Subcutaneous adipose tissue (tissue), 4 donors: ENCODE data around the gene SLC17A7. TPM values are rescaled to one million over a fixed set of nuclear protein-coding genes. Genes with fewer than 3 reads are reported as not detected.

Source experiments
- total RNA-seq, 4 donors: library from RNA; depleted of rRNA; stranded (reverse); fragments of >200 nt; gene quantifications; one replicate each; pipeline ENCODE4 v1.1.0, GENCODE V29; 2016
- TF ChIP-seq, protein P1 (sequence below): fragments of 450-650 bp; IDR thresholded peaks from one replicate; pipeline ENCODE4 v1.5.1; 2016; ENCODE audit warnings: low read depth, mild to moderate bottlenecking, control low read depth, antibody characterized with exemption, moderate library complexity

SLC17A7 gene
- total RNA-seq, 4 donors from 2014 or later: 1.7 to 3.6 (median 2.8) TPM

DNA sequence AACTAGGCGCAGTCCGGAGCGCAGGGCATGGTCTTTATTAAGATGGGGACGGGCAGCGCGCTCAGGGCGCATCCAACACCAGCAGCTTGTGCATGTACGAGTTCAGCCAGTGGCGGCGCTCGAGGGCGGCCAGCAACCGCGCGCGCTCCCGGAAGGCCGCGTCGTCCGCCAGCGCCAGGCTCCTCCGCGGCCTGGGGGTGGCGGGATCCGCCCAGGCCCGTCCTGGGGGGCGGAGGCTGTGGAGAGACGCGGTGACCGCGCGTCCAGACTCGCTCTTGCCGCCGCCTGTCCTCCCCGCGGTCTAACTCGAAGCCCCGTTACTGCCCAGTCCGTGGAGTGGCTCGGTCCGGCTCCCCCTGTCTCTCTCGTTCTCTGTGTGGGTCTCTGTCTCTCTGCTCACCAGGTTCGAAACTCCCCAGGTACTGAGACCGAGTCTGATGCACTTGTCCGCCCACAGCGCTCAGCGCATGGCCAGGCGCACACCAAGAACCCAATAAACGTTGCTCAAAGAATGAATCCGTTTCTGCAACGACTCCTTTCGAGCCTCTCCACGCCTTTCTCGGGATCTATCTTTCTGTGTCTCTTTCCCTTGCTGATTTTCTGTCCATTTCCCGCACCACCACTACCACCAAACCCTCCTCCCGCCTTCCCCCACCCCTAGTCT, 18.8 kb downstream of the SLC17A7 start:
- TF ChIP-seq, protein P1, sequence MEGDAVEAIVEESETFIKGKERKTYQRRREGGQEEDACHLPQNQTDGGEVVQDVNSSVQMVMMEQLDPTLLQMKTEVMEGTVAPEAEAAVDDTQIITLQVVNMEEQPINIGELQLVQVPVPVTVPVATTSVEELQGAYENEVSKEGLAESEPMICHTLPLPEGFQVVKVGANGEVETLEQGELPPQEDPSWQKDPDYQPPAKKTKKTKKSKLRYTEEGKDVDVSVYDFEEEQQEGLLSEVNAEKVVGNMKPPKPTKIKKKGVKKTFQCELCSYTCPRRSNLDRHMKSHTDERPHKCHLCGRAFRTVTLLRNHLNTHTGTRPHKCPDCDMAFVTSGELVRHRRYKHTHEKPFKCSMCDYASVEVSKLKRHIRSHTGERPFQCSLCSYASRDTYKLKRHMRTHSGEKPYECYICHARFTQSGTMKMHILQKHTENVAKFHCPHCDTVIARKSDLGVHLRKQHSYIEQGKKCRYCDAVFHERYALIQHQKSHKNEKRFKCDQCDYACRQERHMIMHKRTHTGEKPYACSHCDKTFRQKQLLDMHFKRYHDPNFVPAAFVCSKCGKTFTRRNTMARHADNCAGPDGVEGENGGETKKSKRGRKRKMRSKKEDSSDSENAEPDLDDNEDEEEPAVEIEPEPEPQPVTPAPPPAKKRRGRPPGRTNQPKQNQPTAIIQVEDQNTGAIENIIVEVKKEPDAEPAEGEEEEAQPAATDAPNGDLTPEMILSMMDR: no peak

DNA sequence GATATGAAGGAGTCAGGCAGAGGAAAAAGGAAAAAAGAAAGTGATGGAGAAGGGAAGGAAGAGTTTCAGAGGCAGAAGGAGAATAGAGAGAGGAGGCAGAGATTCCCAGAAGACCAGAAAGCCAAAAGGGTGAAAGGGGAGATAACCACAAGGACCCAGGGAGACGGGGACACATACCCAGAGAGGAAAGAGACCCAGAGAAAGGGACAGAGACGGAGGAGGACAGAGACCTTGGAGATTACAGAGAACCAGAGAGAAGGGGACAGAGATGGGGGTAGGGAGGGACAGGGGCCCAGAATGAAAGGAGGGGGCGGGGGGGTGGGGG, 19.5 kb downstream of the SLC17A7 start:
- TF ChIP-seq, protein P1: no peak

DNA sequence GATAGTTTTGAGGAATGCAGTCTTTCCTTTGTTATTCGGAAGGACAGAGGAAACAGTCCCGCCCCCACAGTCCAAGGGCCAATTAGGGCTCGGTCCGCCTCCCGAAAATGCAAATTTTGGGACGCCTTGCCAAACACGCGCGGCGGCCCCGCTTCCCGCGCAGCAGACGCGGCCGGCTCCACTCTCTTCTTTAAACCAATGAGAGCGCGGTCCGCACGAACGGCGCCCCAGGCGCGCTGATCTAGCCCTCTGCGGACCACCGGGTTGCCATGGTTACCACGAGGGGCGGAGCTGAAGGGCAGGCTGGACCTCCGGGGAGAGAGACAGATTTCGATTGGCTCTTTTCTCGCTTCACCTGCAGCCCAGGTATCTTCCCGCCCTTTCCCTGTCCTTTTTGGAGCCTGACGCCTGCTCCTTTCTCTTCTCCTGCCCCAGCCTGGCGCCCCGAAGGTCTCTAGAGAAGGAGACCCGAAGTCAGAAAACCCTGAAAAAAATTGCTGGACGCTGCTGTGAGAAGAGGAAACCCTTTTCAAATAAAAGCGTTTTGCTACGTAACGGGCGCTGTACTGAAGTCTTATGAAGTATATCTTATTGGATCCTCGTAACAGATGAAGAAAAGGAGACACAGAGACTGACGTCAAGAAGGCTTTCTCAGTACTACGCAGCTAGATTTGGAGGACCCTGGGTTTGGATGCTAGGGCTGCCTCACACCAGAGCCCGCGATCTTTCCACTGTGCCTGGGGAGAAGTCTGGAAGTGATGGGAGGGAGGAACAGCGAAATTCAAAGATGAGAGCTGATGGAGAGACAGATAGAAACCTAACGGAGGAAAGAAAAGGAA, 20.1 kb downstream of the SLC17A7 start:
- TF ChIP-seq, protein P1: no peak

DNA sequence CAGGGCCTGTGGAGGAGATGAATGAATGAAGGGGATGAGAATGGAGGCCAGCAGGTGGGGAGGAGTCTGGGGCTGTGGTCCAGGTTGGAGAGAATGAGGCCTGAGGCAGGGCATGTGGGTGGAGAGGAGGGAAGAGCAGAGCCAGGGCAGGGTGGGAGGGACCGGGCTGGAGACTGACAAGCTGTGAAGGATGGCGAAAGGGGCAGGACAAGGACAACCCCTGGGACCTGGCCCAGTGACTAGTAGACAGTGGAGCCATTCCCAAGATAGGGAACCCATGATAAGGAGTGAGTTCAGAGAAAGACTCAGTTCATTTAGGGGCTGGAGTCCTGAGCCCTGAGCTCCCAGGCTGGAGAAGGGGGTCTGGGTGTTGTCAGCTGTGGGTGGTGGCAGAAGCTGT, 21.1 kb downstream of the SLC17A7 start:
- TF ChIP-seq, protein P1: no peak

DNA sequence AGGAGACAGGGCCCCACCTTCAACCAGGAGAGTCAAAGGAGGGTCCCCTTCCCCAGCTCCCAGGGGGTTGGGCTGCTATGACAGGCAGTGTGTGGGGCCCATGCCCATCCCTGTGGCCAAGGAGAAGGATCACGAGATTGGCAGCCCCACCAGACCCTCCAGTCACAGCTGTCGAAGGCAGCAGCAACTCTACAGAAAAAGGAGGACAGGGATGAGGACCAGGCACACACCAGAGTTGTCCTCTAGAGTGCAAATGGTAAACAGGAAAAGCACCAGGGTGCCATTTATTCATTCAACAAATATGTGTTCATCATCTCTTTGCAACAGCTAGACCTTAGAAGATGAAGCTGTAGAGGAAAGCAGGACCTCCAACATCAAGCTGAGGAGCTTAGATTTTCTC, 22.2 kb downstream of the SLC17A7 start:
- TF ChIP-seq, protein P1: no peak

DNA sequence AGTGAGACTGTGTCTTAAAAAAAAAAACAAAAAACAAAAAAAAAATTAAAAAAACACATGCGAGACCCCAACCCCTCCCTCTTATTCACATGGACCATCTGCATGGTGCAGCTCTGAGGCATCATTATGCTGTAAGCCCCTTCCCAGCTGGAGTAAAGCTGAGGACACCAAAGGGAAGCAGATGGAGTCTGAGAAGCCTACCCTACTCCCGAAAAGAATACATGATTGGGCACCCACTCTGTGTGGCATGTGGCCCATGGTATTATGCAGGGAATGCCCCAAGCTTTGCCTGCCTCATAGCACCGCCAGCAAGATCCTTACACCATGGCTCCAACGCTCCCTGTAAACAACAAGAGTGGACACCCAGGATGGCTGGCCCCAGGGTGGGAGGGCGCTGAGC, 22.8 kb downstream of the SLC17A7 start:
- TF ChIP-seq, protein P1: no peak

DNA sequence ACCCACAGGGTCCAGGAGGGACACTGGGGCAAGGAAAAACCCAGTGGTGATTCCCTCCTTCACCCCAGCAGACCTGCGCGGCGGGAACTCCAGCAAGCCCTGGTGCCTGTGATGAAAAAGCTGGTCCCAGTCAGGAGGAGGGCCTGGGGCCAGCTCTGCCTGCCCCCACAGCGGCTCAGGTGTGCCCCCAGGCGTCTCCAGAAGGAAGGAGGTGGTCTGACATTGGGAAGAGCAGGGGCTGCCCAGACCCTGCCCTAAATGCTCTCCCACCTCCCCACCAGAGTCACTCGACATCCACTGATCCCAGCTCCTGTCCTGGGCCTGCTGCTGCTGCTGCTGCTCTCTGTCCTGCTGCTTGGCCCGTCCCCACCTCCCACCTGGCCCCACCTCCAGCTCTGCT, 24.2 kb downstream of the SLC17A7 start:
- TF ChIP-seq, protein P1: no peak
